Neutrophil (primary cell): ENCODE measurements around the gene RPUSD3.

Experiments used
- H3K27ac ChIP-seq: fragments of 200-600 bp; sonication (generic); 2 replicates; pipeline ENCODE4 v1.5.1; 2016; ENCODE audit warnings: mild to moderate bottlenecking, moderate library complexity
- H3K27me3 ChIP-seq: fragments of 200-600 bp; sonication (generic); 2 replicates; pipeline ENCODE4 v1.6.0; 2016; ENCODE audit warnings: mild to moderate bottlenecking
- H3K36me3 ChIP-seq: fragments of 200-600 bp; sonication (generic); 2 replicates; pipeline ENCODE4 v1.5.1; 2017
- H3K4me1 ChIP-seq, 2 experiments: fragments of 200-600 bp in 1 of 2; sonication (generic) in 1 of 2; 1 replicate in 1 of 2; 2 replicates in 1 of 2; pipeline versions ENCODE4 v1.5.1 to v1.6.1; 2013 to 2016; ENCODE audit warnings: low read depth in 1 of 2, low read length in 1 of 2, mild to moderate bottlenecking in 1 of 2, moderate library complexity in 1 of 2; ENCODE audit not compliant: control insufficient read depth in 1 of 2, insufficient read depth in 1 of 2
- H3K4me3 ChIP-seq, 2 experiments: fragments of 200-600 bp in 1 of 2; sonication (generic) in 1 of 2; 1 replicate in 1 of 2; 2 replicates in 1 of 2; pipeline ENCODE4 v1.5.1; 2013 to 2016; ENCODE audit warnings: low read depth in 1 of 2, low read length in 1 of 2, mild to moderate bottlenecking in 1 of 2, moderate library complexity in 1 of 2
- H3K9me3 ChIP-seq: fragments of 200-600 bp; sonication (generic); 2 replicates; pipeline ENCODE4 v1.5.1; 2016
- CTCF ChIP-seq: fragments of 200-600 bp; sonication (generic); IDR thresholded peaks from 2 replicates; pipeline ENCODE4 v1.5.1; 2016; ENCODE audit warnings: antibody characterized with exemption

The RPUSD3 gene

GRCh38 chr3:9887480-9887879 lies 43.7 kb upstream of the RPUSD3 start:
- H3K36me3 ChIP-seq: no peaks in the 10 kb centered on the region
- no peak overlapping the region for H3K27ac ChIP-seq
- TF ChIP-seq CTCF: no peak
- no peaks in the 10 kb centered on the region for H3K27me3 ChIP-seq
- no peaks in the 10 kb centered on the region for H3K9me3 ChIP-seq
- peaks cover 10 to 16% of the 10 kb centered on the region in 2 experiments for H3K4me1 ChIP-seq
- no peak overlapping the region for H3K4me3 ChIP-seq

GRCh38 chr3:9886328-9886727 lies 42.5 kb upstream of the RPUSD3 start:
- Histone ChIP-seq H3K36me3 (no peaks in the 10 kb centered on the region), H3K4me1 (peaks cover 10 to 13% of the 10 kb centered on the region in 2 experiments), H3K9me3 (no peaks in the 10 kb centered on the region), H3K27me3 (no peaks in the 10 kb centered on the region), H3K27ac (no peak overlapping the region), H3K4me3 (no peak overlapping the region)
- no peak for TF ChIP-seq CTCF

GRCh38 chr3:9884555-9885165 lies 40.9 kb upstream of the RPUSD3 start:
- Histone ChIP-seq H3K4me3 (no peak overlapping the region), H3K27me3 (no peaks in the 10 kb centered on the region), H3K9me3 (no peaks in the 10 kb centered on the region), H3K36me3 (no peaks in the 10 kb centered on the region), H3K4me1 (no peaks in the 10 kb centered on the region), H3K27ac (no peak overlapping the region)
- no peak for TF ChIP-seq CTCF

GRCh38 chr3:9883706-9884554 lies 40.1 kb upstream of the RPUSD3 start:
- Histone ChIP-seq H3K4me1 (no peaks in the 10 kb centered on the region), H3K27ac (no peak overlapping the region)

GRCh38 chr3:9881441-9881840 lies 37.6 kb upstream of the RPUSD3 start:
- no peak for TF ChIP-seq CTCF
- Histone ChIP-seq H3K27ac (no peak overlapping the region), H3K9me3 (no peaks in the 10 kb centered on the region), H3K4me1 (no peaks in the 10 kb centered on the region), H3K36me3 (no peaks in the 10 kb centered on the region), H3K4me3 (no peak overlapping the region), H3K27me3 (no peaks in the 10 kb centered on the region)

More at GRCh38 chr3:9883706-9884554, 40.1 kb upstream of the RPUSD3 start:
- H3K36me3 ChIP-seq: no peaks in the 10 kb centered on the region
- H3K27me3 ChIP-seq: no peaks in the 10 kb centered on the region
- H3K4me3 ChIP-seq: no peak overlapping the region
- no peak for TF ChIP-seq CTCF
- H3K9me3 ChIP-seq: no peaks in the 10 kb centered on the region
